ENCODE measurements around the gene APIP.

APIP gene

DNA sequence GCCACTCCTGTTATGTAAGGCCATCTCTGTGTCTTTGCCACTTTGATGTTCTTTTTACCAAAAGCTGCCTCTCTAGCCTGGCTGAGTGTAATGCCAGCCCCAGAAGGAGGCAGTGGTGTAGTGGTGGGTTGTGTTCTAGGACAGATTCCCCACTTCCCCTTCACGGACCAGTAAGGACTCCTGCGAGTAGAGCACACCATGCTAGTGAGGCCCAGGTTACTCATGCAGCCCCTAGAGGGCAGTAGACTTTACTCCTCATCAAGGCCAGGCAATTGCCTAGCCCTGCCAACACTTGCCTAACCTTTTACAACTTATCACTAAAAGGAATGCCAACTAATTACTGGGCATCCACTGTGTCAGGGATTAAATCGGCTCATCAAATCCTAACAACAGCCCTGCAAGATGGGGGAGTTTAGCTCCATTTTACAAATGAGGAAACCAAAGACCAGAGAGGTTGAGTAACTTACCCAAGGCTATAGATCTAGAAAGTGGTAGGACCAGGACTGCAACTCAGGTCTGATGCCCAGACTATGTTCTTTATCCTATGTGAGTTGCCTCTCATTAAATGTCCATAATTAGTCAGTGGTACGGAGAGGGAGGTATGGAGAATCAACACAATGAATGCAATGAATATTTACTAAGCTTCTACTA is 75.3 kb downstream of the APIP start:
- DNase-seq (ENCODE audit: low read depth in 2 of 2) = no peak

GRCh38 chr11:34839969-34840368 is 76.2 kb downstream of the APIP start:
- no peak for DNase-seq (ENCODE audit: low read depth in 2 of 2)

DNA sequence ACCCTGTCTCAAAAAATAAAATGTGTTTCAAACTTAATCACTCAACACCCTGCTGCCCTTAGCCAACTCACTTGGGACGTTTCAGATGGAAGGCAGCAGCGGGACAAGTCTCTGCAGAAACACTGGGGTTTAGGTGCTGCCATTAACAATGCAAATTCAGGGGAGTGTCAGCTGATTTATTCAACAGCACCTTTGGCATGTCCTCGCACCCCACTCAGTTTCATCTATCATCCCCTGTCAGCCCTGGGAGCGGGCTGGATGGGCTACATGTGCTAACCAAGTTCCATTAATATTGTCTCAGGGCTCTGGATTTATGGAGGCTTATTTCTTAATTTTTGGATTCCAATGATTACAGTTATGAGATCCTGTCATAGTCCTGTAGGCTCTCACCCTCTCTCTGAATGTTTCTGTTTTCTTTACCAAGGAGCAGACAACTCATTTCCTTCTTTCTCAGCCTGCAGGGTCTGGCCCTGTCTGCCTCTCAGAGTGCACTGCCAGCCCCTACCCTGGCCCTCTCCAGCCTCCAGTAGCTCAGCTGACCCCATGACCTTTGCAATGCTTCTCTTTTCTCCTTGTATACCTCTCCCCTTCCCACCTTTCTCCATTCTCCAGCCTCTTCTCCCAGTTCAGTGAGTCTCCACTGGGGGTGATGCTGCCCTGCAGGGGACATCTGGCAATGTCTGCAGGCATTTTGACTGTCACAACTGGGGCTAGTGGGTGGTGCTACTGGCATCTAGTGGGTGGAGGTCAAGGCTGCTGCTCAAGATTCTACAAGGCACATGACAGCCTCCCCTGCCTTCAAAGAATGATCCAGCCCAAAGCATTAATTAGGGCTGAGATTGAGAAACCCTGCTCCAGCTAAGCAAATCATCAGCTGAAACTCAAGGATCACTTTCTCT is 79.0 kb downstream of the APIP start:
- DNase-seq (ENCODE audit: low read depth in 2 of 2) = no peak

DNA sequence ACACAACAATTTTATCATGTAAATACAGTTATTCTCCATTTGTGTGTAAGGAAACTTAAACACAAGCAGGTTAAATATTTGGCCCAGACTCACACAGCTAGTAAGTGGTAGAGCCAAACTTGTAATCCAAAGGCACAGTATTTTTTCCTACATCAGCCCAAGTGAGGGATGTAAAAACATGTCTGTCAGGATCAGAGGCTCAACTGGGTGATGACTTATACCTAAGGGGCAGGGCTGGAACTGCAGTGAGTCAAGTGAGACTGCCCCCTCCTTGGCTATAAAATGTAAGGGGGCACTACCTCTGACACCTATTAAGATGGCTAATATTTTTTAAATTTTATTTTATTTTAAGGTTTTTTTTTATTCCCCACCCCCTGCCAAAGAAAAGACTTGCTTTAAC is 82.6 kb downstream of the APIP start:
- no peak for DNase-seq (ENCODE audit: low read depth in 2 of 2)
